Astrocyte (in vitro differentiated cells and primary cell): ENCODE results near the gene IQGAP2.

Source experiments
- EZH2 ChIP-seq: IDR thresholded peaks from 2 replicates; pipeline ENCODE4 v1.6.1; 2012; ENCODE audit warnings: mild to moderate bottlenecking, low read length, inconsistent platforms; ENCODE audit not compliant: insufficient read depth
- TF ChIP-seq, protein P1 (sequence below): IDR thresholded peaks from 2 replicates; pipeline ENCODE4 v1.5.1; 2011; ENCODE audit warnings: low read depth, mild to moderate bottlenecking, inconsistent platforms, low read length, moderate library complexity; ENCODE audit not compliant: insufficient read depth

DNA sequence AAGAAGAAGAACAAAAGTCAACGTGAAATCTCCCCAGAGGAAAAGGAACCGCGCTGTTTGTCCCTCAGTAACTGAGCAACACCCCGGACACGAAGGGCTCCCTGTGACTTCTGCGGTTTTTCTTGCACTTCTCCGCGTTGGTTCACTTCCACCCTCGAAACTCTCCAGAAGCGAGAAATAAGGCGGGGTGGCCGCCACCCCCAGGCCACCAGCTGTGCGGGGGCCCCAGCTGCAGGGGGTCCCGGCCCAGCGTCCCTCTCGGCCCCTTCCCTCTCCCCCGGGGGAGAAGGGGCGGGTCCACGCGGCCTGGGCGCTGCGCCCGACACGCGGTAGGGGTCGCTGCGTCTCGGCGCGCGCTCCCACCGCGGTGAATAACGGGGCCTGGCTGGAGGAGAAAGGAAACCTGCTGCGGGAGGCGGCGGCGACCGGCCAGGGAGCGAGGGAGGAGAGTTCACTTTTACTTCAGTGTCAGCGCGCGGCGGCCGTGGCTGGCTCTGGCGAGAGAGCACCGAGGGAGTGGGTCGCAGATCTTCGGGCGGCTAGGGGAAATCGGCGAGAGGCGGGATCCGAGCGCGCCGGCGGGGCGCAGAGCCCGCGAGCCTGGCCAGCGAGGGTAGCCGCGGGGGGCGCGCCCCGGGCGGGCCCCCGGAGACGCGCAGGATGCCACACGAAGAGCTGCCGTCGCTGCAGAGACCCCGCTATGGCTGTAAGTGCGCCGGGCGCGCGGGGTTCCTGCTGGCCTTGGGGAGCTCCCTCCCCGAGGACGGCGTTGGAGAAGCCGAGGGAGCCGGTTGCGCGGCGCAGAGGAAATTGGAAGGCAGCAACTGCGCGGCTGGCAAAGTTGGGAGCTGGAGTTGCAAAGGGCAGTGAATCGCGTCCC is at the start of gene IQGAP2:
- TF ChIP-seq, protein P1, sequence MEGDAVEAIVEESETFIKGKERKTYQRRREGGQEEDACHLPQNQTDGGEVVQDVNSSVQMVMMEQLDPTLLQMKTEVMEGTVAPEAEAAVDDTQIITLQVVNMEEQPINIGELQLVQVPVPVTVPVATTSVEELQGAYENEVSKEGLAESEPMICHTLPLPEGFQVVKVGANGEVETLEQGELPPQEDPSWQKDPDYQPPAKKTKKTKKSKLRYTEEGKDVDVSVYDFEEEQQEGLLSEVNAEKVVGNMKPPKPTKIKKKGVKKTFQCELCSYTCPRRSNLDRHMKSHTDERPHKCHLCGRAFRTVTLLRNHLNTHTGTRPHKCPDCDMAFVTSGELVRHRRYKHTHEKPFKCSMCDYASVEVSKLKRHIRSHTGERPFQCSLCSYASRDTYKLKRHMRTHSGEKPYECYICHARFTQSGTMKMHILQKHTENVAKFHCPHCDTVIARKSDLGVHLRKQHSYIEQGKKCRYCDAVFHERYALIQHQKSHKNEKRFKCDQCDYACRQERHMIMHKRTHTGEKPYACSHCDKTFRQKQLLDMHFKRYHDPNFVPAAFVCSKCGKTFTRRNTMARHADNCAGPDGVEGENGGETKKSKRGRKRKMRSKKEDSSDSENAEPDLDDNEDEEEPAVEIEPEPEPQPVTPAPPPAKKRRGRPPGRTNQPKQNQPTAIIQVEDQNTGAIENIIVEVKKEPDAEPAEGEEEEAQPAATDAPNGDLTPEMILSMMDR, result peak; percentile 18
- no peak for TF ChIP-seq EZH2
